ENCODE data around the gene PDILT.
"Not testable (repeated sequence)": the region's sequence is repeated elsewhere in the genome, so short reads cannot be mapped to it uniquely, and the experiment has no call there.

PDILT gene

GRCh38 chr16:20359997-20360396, 44.5 kb downstream of the PDILT start:
- no peak for DNase-seq

GRCh38 chr16:20355114-20355782, 49.3 kb downstream of the PDILT start:
- no peak for DNase-seq

DNA sequence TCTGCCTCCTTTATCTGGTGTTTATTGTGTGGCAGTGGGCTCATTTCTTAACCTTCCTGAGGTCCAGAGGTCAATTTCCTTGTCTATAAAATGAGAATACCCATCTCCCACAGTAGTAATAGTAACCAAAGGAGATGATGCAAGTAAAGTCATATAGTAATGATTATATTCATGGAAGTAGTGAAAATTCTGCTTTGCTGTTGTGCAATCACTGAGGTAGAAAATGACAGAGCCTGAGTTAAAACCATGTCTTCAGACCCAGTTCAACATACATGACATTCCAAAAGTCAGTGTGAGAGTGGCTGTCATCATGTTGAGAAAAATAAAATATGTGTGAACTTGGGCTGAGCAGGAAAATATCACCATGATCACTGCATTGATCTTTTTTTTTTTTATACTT, 51.2 kb downstream of the PDILT start:
- DNase-seq = no peak

GRCh38 chr16:20352615-20353014, 51.9 kb downstream of the PDILT start, which contains the start of gene UMOD:
Gene UMOD, minus strand, starts transcription at chr16:20352715. Its CDS starts 1,978 bp downstream, at chr16:20350737.
- no peak for DNase-seq

DNA sequence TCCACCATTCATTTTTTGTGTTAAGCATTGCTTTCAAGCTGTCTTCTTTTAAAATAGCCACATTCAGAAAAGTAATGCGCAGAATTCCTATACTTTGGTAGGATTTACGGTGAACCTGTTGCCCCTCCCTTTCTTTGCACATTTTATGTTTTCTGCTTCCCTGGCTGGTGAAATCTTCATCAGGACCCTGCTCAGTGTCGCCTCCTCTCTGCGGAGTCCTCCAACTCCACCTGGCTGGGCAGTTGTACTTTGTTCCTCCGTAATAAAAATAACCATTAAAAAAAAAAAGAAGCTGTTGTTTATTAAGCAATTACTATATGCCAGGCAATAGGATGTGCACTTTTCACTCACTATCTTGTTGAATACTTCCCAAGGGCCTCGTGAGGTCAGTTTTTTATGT, 54.9 kb downstream of the PDILT start:
- no peak for DNase-seq

DNA sequence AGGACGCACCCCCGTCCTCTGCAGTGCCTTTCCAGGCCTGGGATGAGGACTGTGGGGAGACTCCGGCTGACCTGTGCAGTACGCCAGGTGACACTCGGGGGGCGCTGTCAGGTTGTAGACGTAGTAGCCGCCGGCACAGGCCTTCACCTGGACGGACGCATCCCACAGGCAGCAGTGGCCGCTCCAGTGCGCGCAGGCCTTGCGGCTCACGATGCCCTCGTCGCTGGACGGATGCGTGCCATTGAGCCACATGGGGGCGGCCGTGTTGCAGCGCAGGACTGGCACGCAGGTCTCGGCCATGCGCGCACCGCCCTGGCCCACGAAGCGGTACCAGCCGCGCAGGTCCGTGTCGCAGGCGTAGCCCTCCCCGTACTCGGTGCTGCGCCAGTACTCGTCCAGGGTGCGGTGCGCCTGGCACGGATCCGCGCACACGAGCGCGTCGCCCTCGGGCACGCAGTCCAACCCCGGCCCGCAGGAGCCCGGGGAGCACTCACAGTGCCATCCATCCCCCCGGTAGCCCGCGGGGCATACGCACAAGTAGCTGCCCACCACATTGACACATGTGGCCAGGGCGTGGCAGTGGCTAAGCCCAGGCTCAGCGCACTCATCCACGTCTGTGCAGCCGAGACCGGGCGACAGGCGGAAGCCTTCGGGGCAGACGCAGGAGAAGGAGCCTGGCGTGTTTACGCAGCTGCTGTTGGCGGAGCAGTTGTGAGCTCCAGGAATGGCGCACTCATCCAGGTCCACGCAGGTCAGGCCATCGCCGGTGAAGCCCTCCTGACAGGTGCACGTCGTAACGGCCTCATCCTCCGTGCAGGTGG, 56.0 kb downstream of the PDILT start:
- no peak for DNase-seq

DNA sequence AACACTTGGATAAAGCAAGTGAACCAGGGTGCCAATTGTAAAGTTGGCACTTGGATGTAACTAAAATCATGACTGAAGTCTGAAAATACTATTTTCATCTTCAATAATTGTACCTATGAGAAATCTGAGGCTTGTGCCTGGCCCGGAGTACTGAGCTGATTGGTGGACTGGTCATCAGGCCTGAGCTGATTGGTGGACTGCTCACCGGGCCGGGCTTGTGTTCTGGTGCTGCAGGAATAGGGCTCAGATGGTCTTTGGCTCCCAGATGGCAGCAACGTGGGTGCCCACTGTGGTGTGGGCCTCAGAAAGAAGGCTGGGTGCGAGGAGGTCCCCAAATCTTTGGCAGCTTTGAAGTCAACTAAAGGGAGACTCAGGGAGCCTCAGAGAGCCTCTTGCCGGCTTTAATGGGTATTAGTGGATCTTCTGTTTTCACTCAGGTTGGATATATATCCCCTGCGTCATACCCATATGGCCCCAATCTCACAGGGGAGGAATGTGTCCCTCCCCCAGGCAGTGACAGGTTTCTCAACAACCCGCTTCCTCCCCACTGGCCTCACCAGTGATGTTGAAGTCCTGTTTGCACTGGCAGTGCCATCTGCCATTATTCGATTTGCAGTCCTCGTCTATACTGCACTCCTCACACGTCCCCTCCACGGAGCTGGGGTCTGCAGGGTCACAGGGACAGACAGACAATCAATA, 56.7 kb downstream of the PDILT start:
- no peak for DNase-seq

DNA sequence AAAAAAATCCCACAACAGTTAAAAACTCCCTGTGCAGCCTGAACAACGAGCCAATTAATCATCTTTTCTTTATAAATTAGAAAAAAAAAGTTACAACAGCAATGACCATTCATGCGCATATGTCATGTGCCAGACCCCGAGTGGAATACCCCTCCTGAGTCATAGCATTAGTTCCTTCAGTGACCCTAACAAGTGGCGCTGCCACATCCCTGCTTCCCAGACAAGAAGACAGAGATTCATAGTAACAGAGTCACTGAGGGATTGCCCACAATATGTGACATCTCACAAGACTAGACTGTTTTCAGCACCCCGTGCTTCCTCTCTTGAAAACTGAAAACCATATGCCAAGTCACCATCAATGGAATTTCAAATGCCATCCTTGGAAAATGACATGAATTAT, 59.9 kb downstream of the PDILT start:
- DNase-seq = no peak

DNA sequence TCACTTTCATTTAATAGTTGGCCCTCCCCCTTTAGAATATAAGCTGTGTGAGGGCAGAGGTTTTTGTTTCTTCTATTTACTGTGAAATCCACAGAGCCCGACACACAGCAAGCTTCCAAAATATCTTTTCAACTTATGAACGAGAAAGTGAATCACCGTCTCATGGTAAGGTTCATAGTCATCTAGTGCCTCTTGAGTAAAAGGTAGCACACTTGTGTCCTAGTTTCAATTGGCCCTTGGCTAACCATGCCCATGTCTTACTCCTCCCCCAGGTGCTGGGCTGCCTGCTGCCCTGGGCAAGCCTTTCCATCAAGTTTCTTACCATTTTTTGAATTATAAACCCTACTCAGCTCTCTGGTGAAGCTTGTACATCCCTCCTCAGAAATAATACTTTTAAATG, 64.8 kb downstream of the PDILT start:
- DNase-seq = no peak

- no peak for DNase-seq
Observed at GRCh38 chr16:20336955-20337354, 67.6 kb downstream of the PDILT start.

DNA sequence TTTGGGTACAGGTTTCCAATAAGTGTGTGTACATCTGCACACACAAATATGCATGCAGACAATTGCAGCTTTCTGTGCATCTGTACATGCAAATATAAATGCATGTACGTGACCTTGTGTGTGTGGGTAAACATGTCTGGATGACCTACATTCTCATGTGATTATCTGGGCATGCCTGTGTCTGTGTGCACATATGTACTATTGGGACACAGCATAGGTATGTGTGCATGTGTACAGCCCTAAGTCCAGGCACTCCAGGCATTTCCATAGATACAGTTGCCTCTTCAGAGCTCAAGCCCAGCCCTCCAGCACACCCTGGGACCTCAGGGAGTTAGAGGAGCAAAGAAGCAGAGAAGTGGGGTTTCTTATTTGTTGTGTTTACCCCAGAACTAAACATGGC, 70.1 kb downstream of the PDILT start:
- DNase-seq = no peak

DNA sequence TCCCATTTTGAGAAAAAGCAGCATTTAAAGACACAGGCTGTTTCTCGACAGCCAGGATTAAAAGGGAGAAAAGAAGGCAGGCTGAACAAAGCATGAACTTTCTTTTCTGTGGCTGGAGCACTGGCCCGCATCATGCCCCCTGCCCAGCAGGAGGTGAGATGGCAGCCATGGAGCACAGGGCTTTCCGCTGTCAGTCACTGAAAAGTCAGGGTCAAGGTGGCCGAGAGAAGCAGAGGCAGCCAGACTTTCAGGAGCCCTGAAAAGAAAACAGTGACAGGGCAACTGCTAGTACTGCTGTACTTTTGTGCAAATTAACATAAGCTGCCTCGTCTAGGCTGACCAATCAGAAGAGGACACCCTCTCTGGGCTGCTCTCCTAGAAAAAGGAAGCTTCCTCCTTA, 71.4 kb downstream of the PDILT start:
- no peak for DNase-seq

GRCh38 chr16:20332411-20332810, 72.1 kb downstream of the PDILT start:
- DNase-seq = no peak

DNA sequence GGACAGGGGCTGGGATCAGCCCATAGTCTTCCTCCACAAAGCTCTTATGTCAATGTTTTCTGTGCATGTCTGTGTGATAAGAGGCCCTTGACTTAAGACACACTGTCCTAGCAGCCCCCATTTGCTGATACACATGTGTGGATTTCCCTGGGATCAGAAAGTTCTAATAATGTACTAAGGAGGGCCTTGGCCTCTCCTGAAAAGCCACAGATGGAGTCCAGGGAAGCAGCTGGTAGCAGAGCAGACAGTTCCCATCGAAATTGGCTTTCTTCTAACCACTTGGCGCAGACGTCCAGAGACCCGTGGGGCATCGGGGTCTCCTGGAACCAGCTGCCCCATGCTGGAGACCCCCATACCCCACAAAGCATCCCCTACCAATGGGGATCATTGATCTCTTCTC, 72.9 kb downstream of the PDILT start:
- DNase-seq = no peak

GRCh38 chr16:20329392-20330138, 75.0 kb downstream of the PDILT start:
- DNase-seq = no peak

GRCh38 chr16:20327444-20328041, 77.0 kb downstream of the PDILT start, which contains the start of gene GP2:
Gene GP2, minus strand, starts transcription at chr16:20327513. Its CDS starts 1,082 bp downstream, at chr16:20326431.
- no peak for DNase-seq

DNA sequence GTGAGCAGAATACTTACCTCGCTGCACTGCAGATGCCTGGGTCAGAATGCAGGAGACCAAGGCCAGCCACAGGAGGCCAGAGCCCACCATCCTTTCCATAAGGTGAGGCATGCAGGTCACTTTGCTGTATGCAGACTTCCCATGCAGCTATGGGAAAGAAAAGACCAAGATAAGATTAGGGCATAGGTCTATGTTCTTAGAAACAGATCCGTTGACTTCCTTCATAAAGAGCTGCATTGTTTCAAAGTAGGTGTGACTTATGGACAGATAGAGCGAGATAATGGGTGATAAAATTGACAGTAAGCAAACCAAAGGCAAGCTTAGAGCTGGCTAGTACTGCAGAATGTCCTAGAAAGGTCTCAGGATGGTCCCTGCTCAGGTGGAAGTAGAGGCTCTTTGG, 78.2 kb downstream of the PDILT start:
- no peak for DNase-seq

DNA sequence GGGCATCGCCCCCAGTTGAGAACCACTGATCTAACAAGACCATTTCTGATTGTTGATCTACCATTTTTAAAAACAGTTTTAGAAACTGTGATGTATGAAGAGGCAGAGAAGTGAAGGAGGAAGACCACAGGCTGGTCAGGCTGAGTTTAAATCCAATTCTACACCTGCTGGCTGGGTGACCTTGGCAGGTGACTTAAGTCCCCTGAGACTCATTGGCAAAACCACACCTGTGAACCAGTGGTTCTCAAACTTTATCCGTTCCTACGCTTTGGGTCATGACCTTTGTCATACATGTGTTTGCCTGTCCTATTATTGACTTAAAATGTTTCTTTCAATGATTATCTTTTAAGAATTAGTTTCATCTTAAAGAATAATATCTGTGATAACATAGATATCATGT, 79.5 kb downstream of the PDILT start:
- no peak for DNase-seq

DNA sequence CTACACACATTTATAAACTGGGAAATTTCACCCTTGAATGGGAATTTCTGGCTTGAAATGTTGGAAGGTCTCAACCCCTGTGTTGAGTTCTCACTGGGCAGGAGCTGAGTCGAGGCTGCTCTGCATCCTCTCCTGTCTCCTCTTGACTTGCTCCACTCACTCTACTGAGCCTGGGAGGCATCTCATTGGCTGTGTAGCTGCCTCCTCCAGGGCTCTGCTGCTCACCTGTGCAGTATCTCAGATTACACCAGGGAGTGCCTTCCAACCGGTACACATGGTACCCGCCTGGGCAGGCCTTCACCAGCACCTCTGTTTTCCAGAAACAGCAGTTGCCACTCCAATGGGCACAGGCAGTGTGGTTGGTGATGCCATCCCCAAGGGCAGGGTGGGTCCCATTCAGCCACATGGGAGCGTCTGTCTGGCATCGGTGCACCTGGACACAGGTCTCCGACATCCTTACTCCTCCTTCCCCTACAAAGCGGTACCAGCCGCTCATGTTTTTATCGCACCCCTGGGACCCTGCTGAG, 80.9 kb downstream of the PDILT start:
- no peak for DNase-seq

DNA sequence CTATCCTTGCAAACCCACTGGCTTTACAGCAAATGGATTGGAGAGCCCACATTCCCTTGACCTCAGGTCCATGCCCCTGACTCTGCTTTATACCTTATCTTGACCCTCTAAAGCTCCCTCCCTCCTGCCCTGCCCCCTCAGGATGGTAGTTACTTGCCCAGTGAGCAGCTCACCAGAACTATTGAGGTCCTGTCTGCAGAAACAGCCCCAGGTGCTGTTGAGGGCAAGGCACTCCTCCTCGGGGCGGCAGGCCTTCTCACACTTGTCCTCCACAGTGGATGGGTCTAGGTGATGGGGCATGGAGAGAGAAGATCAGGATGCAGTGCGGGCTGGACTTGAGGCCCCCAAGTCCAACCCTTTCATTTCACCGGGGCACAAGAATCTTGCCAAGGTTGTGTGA, 81.8 kb downstream of the PDILT start:
- DNase-seq = no peak

- no peak for DNase-seq
Observed at GRCh38 chr16:20321671-20322070, 82.9 kb downstream of the PDILT start.

- not testable (repeated sequence) for DNase-seq
Observed at GRCh38 chr16:20321051-20321450, 83.5 kb downstream of the PDILT start.
